Measurements from ENCODE around the gene CLSTN2. TPM values are rescaled to one million over a fixed set of nuclear protein-coding genes. Genes with fewer than 3 reads are reported as not detected.

The CLSTN2 gene
- total RNA-seq, 1 donor from 2014 or later: 49.7 TPM

DNA sequence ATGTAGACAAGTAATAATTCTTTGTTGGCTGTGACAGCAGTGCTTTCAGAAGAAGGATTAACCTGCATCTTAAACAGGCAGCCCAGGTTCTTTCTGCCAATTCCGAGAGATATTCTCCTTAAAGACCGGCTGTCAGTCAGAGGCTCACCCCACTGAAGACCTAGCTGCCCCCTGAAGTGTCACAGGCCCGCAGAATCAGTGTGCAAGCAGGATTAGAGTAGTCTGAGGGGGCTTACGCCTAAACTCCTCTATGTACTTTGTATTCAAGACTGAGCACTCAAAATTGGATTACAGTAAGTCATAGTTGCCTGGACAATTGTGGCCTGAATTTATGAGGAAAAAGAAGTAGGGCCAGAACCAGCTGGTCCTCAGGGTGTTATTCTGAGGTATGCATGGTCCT, 342.9 kb downstream of the CLSTN2 start:
- DNase-seq (ENCODE audit: low read depth): no peak

DNA sequence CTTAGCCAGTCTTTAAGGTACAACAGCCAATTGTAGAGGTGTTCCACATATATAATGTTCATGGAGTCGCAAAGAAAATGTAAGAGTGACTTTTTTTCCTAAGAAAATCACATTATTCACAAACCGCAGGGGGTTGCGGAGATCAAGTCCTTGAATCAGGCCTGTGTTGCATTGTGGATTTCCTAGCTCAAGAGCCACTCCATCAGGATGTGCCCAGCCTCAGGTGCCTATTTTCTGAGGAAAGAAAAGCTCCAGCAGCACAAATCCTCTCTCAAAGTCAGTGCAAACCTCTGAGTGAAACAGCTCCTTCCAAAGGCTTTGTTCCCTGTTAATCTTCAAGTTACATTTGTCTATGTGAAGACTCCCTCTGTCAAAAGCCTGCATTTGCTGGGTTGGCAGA, 349.4 kb downstream of the CLSTN2 start:
- no peak for DNase-seq (ENCODE audit: low read depth)

DNA sequence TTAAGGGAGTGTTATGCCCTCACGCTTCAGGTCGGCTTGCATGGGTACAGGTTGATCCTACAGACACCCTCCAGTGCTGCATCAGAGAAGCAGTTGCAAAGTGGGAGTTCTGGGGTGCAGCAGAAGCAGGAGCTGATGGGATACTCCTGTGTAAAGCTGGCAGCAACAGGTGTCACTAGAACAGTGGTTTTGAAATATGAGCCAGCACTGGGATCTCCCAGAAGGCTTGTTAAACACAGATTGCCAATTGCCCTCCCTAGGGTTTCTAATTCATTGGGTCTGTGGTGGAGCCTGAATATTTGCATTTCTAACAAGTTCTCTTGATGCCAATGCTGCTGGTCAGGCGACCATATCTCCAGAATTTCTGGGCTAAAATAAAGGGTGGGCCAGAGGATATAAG, 350.4 kb downstream of the CLSTN2 start:
- DNase-seq (ENCODE audit: low read depth): no peak

DNA sequence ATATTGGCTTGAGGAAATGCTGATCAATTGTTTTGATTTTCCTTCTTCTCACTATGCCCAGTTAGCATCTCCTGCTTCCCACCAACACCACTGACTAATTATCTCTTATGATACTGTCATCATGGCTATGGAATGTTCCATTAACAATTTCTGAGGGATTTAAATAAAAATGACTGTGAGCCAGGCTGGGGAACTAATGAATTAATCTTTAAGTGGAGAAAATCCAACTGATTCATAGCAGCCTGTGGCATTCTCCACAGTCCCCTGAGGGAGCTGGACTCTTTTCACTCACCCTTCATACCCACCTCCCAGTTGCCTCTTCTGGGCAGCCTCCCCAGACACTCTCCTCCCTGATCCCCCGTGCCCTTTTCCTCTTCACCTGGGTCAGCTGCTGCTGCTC, 353.6 kb downstream of the CLSTN2 start:
- peak; percentile 54 for DNase-seq (ENCODE audit: low read depth)

DNA sequence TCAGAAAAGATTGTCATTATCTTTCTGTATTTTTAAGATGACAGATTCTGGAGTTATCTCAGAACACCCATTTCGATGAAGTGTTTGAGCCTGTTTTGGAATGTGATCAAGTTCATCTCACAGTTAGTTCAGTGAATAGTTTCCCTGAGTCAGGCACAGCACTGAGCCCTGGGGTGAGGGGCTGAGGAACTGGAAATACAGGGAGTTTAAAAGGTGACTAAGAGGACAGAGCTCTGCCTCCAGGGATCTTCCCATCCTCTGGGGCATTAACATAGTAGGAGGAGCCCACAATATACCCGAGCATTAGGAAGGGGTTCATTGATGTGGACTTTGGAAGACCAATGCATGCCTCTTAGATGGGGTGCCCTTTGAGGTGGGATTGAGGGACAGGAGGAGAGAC, 355.1 kb downstream of the CLSTN2 start:
- DNase-seq (ENCODE audit: low read depth): peak; percentile 33

DNA sequence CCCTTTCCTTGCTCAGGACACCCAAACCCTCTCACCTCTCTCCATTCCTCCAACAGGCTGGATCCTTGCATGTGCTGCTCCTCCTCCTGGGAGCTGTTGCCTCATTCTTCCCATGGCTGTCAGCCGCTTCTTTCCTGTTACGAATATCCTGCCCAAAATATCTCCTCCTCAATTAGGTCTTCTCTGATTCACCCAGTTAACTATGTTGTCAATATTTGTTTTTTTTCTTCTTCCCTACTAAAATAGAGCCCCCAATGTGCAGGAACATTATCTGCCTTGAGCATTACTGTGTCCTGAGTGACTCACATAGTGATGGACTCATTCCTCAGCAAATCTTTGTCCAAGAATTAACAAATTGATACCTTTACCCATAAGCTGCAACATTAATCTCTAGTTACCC, 357.2 kb downstream of the CLSTN2 start:
- DNase-seq (ENCODE audit: low read depth): peak; percentile 70

DNA sequence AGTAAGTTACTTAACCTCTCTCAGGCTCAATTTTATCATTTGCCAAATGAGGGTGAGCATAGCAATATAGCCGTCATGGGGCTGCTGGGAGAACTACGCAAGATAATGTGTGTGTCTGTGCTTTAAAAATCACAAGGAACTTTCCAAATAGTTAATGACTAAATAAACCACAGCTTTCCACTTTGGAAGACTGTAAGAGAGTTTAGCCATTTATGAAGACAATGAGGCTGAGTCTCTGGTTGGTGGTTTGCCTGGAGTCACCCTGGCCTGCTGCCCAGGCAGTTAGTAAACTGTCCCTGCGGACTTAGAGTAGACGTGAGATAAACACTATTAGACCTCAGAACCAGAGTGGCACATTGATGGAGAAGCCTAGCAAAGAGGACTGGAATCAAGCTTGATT, 357.7 kb downstream of the CLSTN2 start:
- DNase-seq (ENCODE audit: low read depth): peak; percentile 95

DNA sequence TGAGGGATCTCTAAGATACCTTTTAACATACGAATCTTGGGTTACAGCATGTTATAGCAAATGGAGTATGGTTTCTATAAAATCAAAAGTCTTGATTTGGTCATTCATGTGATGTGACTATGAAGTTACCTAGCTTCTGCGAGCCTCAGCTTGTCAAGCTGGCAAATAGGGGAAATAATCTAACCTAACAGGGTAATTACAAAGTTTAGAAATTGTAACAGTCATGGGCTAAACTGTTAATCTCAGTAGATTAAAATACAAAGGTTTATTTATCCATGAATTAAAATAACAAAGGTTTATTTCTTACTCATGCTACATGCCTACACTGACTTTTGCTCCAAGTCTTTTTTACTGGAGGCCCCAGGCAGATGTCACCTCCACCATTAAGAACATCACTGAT, 359.1 kb downstream of the CLSTN2 start:
- no peak for DNase-seq (ENCODE audit: low read depth)

DNA sequence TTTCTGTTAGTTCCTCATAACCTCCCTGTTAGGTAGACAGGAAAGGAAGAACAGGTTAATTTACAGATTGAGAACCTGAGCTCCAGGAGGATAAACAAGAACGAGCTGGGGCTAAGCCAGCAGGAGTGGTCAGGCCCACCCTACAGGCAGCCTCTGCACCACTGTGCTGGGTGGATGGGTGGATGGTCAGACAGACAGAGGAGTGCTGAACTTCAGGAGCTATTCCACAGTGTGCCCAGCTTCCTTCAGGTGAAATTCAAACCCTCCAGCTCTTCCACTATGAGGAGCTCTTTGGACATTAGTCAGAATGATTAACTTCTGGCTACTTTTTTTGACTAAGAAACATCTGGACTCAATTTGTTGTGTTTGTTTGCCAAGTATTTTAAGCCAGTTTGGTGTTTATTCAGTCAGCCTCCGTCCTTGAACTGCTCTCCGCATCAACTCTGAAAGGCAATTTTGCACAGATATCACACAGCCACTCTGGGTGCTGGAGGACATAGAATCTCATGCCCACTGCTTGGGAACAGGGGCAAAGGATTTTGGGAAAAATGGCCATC, 361.9 kb downstream of the CLSTN2 start:
- DNase-seq (ENCODE audit: low read depth): no peak

DNA sequence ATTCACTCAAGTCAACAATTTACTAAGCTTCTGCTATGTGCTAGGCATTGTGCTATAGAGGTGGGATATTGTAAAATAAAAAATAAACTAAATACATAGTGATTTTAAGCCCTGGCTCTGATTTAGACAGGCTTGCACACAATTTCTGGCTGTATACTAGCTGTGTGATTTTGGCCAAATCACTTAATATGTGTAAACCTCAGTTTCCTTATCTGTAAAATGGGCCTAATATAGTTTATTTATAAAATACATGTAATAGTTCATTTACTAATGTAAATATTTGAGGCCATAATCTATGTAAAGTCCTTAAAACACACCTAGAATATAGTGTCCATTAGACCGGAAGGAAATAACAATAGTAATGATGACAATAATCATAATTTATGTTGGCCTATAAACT, 363.1 kb downstream of the CLSTN2 start:
- no peak for DNase-seq (ENCODE audit: low read depth)

DNA sequence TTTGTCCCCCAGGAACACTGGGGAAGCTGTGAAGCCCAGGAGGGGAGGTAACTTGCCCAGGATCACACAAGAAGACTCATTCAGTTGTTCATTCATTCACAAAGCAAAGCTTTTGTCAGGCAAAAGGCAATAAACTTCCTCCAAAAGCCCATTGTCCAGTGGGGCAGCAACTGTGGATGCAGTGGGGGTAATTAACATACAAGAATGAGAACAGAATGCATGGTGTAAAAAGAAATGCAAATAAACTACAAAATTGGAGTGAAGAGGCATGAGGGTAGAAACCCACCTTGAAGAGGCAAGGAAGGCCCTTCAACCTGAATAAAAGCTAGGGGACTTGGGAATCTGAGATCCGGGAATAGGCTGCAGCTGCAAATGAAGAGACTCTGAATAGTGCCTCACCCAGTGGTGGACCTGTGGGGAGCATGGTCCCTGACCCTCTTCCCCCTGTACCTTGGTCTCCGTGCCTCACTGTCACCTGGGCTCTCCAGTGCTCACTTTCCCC, 363.6 kb downstream of the CLSTN2 start:
- DNase-seq (ENCODE audit: low read depth): no peak

DNA sequence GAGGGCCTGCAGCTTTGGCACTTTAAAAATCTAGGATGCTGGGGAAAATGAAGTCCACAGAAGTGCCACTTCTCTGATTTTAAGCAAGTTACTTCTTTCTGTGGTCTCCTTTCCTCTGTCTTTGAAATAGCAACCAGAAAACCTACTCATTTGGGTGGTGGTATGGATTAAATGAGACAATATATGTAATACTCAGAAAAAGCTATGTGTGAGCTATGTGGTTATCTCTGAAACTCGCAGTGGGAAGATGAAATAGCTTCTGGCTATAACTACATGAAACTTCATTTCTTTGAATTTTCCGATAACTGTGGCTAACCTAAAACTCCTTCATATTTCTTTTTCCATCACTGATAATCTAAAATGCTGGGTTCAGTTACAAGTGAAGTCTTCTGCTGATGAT, 368.9 kb downstream of the CLSTN2 start:
- DNase-seq (ENCODE audit: low read depth): no peak

DNA sequence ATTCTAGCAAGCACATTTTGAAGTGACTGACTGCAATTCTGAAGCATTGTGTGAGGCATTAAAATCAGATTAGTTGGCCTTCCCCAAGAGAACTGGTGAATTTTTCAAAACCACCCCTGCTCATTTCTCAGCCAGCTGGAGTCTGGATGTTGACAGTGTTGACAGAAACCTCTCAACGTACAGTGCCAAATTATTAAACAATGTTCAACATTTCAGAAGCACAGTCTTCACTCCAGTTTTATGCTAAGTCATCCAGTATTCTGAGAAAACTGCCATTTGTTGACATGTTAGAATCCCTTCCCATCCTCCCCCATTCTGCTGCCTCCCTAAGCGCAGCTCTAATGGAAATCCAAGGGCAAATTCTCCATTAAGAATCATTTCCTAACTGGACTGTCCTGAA, 373.6 kb downstream of the CLSTN2 start:
- no peak for DNase-seq (ENCODE audit: low read depth)

DNA sequence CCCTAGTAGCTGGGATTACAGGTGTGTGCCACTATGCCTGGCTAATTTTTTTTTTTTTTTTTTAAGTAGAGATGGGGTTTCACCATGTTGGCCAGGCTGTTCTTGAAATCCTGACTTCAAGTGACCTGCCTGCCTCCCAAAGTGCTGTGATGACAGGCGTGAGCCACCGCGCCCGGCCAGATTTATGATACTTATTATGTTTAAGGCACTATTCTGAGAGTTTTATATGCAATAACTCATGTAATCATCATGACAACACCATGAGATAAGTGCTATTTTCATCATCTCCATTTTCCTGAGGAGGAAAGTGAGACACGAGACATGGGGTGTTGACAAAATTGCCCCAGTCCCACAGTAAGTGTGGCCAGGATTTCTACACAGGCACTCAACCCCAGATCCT, 376.4 kb downstream of the CLSTN2 start:
- no peak for DNase-seq (ENCODE audit: low read depth)

DNA sequence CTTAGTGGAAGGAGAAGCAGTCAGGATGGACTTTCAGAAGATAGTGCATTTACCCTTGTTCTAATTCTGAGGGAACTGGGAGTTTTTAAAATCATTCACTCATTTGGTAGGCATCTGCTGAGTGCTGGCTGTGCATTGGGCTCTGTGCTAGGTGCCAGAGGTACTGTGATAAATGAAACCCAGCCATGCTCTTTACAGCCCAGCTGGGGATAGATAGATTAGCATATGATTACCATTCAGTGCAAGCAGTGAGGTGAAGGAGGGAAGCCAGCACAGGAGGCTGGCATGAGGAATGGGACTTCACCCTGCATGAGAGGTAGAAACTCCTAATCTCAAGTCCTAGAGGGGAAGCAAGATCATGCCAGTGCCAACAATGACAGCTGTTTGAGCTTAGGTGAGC, 381.0 kb downstream of the CLSTN2 start:
- DNase-seq (ENCODE audit: low read depth): no peak

DNA sequence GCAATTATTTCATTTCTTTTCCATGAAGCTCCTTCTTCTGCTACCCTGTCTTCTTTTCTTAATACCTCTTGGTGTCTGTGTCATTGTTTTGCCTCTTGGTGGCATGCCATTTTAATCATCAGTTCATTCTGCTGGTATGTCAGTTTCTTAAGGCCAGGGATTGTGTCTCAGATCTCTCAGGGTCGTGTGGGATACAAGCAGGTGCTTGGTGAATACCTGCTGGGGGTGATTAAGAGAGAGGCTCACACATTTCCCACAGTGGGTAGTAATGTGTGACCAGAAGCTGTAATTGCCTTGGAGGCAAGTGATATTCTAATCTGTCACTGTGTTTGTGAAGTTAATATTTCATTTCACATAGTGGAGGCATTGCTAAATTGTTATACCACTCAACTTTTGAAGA, 381.5 kb downstream of the CLSTN2 start:
- DNase-seq (ENCODE audit: low read depth): peak; percentile 55

DNA sequence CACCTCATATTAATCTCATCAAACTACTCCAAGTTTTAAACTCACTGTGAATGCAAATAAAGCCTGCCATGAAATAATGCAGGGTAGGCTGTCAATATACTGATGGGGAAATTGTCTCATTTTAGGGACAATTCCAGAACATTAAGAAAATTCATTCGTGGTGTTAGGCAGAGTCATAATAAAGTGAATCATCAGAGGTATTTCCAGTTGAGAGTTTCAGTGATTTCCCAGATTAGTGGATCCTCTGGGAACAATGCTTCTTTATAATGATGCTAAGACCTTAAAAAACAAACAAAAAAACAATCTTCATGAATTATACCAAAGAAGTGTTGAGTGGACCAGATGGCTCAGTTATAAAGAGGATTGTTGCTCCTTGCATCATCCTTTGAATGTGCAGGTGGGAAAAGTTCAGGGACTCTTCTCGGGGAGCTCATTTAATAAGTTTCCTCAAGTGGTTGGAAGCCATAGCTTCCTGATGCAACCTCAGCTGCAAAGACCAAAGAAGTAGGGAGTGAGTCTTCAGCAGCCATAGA, 381.9 kb downstream of the CLSTN2 start:
- peak; percentile 65 for DNase-seq (ENCODE audit: low read depth)

DNA sequence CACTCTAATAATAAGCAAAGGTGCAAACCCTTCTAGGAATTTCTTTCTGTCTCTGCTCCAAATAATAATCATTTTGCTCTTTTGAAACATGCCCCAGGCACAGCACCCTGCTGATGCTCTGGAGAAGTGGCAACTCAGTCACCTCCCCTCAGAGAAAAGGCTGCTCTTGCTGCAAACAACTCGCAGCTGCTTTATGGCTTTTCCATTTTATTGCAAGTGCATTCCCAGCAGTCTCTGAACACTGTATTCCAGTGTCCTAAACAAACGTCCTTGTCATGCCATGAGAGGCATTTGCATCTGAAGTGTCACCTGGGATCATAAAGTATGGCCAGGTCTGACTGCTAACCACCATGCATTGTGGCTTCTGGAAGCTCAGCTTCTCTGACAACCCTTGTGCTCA, 384.8 kb downstream of the CLSTN2 start:
- DNase-seq (ENCODE audit: low read depth): no peak

DNA sequence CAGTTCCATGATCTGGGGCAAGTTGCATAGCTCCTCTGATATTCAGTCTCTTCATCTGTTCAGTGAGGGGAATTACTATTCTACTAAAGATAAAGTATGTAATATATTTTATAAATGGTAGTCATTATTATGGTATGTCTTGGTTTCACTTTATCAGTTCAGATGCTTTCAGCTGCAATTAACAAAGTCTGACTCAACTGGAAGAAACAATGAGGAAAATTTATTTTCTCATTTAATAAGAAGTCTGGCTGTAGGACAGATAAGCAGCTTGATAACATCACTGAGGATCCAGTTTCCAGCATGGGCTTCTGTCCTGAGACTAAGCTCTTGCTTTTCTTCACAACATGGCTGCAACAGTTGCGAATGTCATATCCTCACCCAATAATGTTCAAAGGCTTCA, 388.6 kb downstream of the CLSTN2 start:
- DNase-seq (ENCODE audit: low read depth): no peak

DNA sequence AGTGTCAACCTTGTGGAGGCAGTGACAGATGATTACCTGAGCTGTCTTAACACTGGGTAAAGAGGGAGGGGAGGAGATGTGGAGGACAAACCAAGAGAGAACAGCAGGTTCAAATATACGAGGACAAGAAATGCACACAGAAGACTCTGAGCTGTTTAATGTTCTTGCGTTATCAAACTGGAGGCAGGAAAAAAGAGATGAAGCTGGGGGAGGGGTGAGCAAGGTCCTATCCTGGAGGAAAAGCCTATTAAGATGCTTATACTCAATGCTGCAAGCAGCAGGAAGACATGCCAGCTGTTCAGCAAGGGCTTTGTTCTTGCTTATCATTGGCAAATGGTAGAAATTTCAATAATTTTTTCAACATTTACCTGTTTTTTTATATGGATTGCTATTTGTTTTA, 397.1 kb downstream of the CLSTN2 start:
- no peak for DNase-seq (ENCODE audit: low read depth)

DNA sequence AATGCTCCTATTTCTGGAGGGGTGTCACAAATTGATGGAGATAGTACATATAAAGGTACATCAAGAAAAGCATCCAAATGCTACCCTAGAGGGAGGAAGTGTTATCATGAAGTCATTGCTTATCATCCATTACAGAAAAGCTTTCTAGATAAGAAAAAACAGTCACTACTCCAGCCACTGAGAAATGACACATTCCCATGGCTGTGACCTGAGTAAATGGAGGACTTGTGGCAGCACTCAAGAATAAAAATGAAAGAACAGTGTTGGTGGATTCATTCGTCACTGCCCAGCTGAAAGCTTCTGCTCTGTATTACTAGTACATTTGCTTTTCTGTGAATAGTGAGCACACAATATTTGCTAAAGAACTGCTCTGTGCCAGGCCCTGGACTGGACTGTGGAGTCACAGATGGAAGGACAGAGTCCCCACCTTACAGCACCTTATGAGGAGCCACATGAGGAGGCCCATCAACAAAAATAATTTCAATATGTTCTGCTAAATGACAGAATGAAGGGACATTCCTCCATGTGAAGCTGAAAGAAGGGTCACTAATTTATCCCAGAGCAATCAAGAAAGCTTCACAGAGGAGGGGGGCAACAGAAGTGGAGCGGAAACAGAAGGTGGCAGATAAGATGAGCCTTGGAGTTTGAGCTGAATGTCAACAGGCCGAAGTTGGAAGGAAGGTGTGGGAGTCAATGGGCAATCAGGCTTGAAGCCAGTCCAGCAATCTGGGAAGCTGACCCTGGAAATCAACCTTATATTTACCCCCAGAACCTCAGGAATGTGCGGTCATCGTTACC, 399.3 kb downstream of the CLSTN2 start:
- no peak for DNase-seq (ENCODE audit: low read depth)

DNA sequence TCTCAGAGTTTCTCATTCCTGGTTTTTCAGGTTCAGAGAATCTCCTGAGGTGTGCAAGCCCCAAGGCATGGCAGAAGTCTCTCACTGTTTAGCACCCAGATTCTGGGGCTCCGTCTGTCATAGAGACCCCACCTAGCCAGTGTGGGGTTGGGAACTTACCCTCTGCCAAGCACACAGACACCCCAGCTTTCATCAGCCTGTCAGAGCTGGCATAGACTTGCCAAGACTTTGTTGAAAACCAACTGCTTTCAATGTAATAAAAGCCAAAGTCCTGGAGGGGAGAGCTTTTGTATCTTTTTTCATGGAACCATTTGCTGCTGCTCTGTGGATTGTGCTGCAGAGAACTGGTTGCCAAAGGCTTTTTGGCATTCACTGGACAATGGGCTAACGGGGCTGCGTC, 401.5 kb downstream of the CLSTN2 start:
- no peak for DNase-seq (ENCODE audit: low read depth)

DNA sequence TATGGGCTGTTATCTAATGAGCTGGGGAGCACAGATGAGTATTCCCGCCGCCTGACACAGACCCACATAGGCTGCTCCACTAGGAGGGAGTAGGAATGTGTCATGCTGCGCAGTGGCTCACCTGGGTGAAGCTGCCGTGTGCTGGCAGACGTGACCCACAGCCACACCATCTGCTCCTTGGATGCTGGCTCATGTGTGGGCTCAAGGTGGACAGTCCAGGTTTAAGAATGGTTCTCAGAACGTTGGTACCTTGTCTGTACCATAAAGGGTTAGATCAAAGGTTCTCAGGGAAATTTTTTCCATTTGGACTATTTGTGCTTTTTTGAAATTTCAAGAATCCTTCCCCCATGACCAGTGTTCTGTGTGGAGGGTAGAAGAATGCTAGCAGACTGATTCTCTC, 403.9 kb downstream of the CLSTN2 start:
- no peak for DNase-seq (ENCODE audit: low read depth)

Measured in renal cortical epithelial cell (primary cell).